Ovary (tissue), 9 donors: Measurements from ENCODE around the gene GAPDHS. TPM values are rescaled to one million over a fixed set of nuclear protein-coding genes. Genes with fewer than 3 reads are reported as not detected.

Experiments used
- DNase-seq, 5 donors: peaks; one replicate each; pipeline ENCODE4 v3.0.0-alpha.2; 2019 to 2020
- H3K27ac ChIP-seq, 2 donors: fragments of 200-600 bp; one replicate each; pipeline versions ENCODE4 v1.5.1 to v1.8.0; 2019 to 2022
- H3K27me3 ChIP-seq: fragments of 200-600 bp; one replicate; pipeline ENCODE4 v1.8.0; 2022
- H3K36me3 ChIP-seq: fragments of 200-600 bp; sonication (generic); one replicate; pipeline ENCODE4 v1.5.1; 2019
- H3K4me1 ChIP-seq: one replicate; pipeline ENCODE4 v1.8.1; 2013; ENCODE audit warnings: mild to moderate bottlenecking, moderate library complexity; ENCODE audit not compliant: insufficient read depth
- H3K4me3 ChIP-seq: fragments of 200-600 bp; sonication (generic); one replicate; pipeline ENCODE4 v1.5.1; 2017
- H3K9me3 ChIP-seq, 2 donors: fragments of 200-600 bp in 1 of 2; sonication (generic) in 1 of 2; one replicate each; pipeline versions ENCODE4 v1.5.1 to v1.8.1; 2013 to 2019; ENCODE audit warnings: mild to moderate bottlenecking in 1 of 2, moderate library complexity in 1 of 2
- CTCF ChIP-seq, 3 donors: fragments of 450-650 bp in 2 of 3; fragments of 200-600 bp in 1 of 3; IDR thresholded peaks; one replicate each; pipeline versions ENCODE4 v1.5.1 to v1.8.0; 2016 to 2022; ENCODE audit warnings: antibody characterized with exemption in 3 of 3, mild to moderate bottlenecking in 1 of 3
- EP300 ChIP-seq: sonication (generic); formaldehyde crosslinking; IDR thresholded peaks from one replicate; pipeline ENCODE4 v1.6.1; 2017; ENCODE audit warnings: antibody characterized with exemption
- POLR2A ChIP-seq: fragments of 450-650 bp; IDR thresholded peaks from one replicate; pipeline ENCODE4 v1.6.1; 2017; ENCODE audit warnings: antibody characterized with exemption, mild to moderate bottlenecking, moderate library complexity
- WGBS, 3 donors: extraction: QIAGEN DNeasy Blood & Tissue Kit in 1 of 3; methylation state at CpG; one replicate each; pipeline versions ENCODE4 v1.1.5 to v1.1.7; 2013 to 2017; 5-methylcytosine and 5-hydroxymethylcytosine counted together
- intact Hi-C, 4 donors: fragments of 100-400 bp; cut with DNase I; formaldehyde crosslinking; loops; one replicate each; pipeline versions ENCODE4 v1.11.0 to v1.15.1; 2022 to 2023
- polyA plus RNA-seq, 2 donors: library from polyadenylated mRNA; stranded (reverse); fragments of 200-250 nt in 1 of 2; fragments of 350-450 nt in 1 of 2; fragmentation: Illumina TruSeq in 1 of 2; extraction: RNeasy Lipid Tissue Mini Kit (QIAGEN cat#74804) in 1 of 2; gene quantifications; one replicate each; pipeline ENCODE4 v1.2.3, GENCODE V29; 2013 to 2014
- total RNA-seq, 7 donors: library from RNA; depleted of rRNA in 2 of 7; stranded (reverse); fragments of >200 nt in 2 of 7; fragmentation: NEBNext Ultra II Directional in 3 of 7; extraction: Animal tissue kit (Norgen Biotek cat#: 25700) in 3 of 7; gene quantifications; one replicate each; pipeline versions ENCODE4 v1.1.0 to v1.2.4, GENCODE V29; 2016 to 2023
- donor health status: DM: no; HTN: no; CAD: no; lungs with moderate emphysema.
- donor health status: DM: no; HTN: no; CAD: no.
- donor health status: Bipolar disorder and iron deficiency.
- donor health status: DM: yes; HTN: yes; CAD: no.
- donor health status: DM: no; HTN: no; CAD: no.
- donor health status: DM: yes; HTN: yes; CAD: no.

Gene GAPDHS
- total and polyA plus RNA-seq, 9 donors: not detected

GRCh38 chr19:35488677-35489076, 44.6 kb upstream of the GAPDHS start:
- 87 to 92% (median 88%) methylated on average over 16 of the region's 16 CpGs for WGBS, 3 donors

GRCh38 chr19:35490364-35490763, 42.9 kb upstream of the GAPDHS start, which contains the start of gene KRTDAP:
KRTDAP (minus strand) TSS chr19:35490464; CDS start chr19:35490442, 22 bp downstream.
- Histone ChIP-seq H3K27me3 (no peaks in the 10 kb centered on the region), H3K4me3 (no peak within 1 kb of the TSS), H3K4me1 (peaks cover 1% of the 10 kb centered on the region), H3K36me3 (no peaks in the 10 kb centered on the region), H3K27ac (no peak within 1 kb of the TSS), H3K9me3 (no peaks in the 10 kb centered on the region)
- WGBS, 3 donors: 76 to 85% (median 81%) methylated on average over 9 of the region's 9 CpGs
- no peak for TF ChIP-seq CTCF (IDR thresholded peaks at IDR 0.05)
- TF ChIP-seq POLR2A: no peak
- TF ChIP-seq EP300: no peak
- intact Hi-C loops: loop anchor here in 3 of 4 donors (5.0 to 10.0 kb wide), 3 partner anchors 136 to 218 kb away; partner anchors contain the start of genes FFAR1 (in 1 of the 3) and FFAR3 (in 1 of the 3)
- no peak for DNase-seq

More at GRCh38 chr19:35488677-35489076, 44.6 kb upstream of the GAPDHS start:
- no peaks in the 10 kb centered on the region for H3K36me3 ChIP-seq
- intact Hi-C loops: no loop called here
- no peak for DNase-seq
- no peaks in the 10 kb centered on the region for H3K9me3 ChIP-seq
- no peak for TF ChIP-seq POLR2A
- no peak for TF ChIP-seq EP300
- no peak for TF ChIP-seq CTCF (IDR thresholded peaks at IDR 0.05)
- H3K4me1 ChIP-seq: peaks cover 3% of the 10 kb centered on the region
- no peak overlapping the region for H3K27ac ChIP-seq
- H3K4me3 ChIP-seq: no peak overlapping the region
- no peaks in the 10 kb centered on the region for H3K27me3 ChIP-seq

- intact Hi-C loops: loop anchor here in 3 of 4 donors (5.0 to 10.0 kb wide), 3 partner anchors 137 to 220 kb away; partner anchors contain the start of genes FFAR1 (in 1 of the 3) and FFAR3 (in 1 of the 3)
- Histone ChIP-seq H3K4me1 (no peaks in the 10 kb centered on the region), H3K27me3 (no peaks in the 10 kb centered on the region), H3K9me3 (no peaks in the 10 kb centered on the region), H3K4me3 (no peak overlapping the region), H3K27ac (no peak overlapping the region), H3K36me3 (no peaks in the 10 kb centered on the region)
- TF ChIP-seq POLR2A (no peak), EP300 (no peak), CTCF (IDR thresholded peaks at IDR 0.05) (no peak)
- DNase-seq: no peak
- WGBS, 3 donors: 88 to 92% (median 88%) methylated on average over 9 of the region's 9 CpGs
Measured at GRCh38 chr19:35491836-35492360, 41.4 kb upstream of the GAPDHS start.

- WGBS, 3 donors: 74 to 81% (median 74%) methylated on average over 9 of the region's 9 CpGs
Measured at GRCh38 chr19:35493971-35494370, 39.3 kb upstream of the GAPDHS start.

More at GRCh38 chr19:35493971-35494370, 39.3 kb upstream of the GAPDHS start:
- Histone ChIP-seq H3K27ac (no peak overlapping the region), H3K36me3 (no peaks in the 10 kb centered on the region), H3K4me3 (no peak overlapping the region), H3K9me3 (no peaks in the 10 kb centered on the region), H3K27me3 (no peaks in the 10 kb centered on the region), H3K4me1 (no peaks in the 10 kb centered on the region)
- intact Hi-C loops: loop anchor here in 3 of 4 donors (5.0 to 10.0 kb wide), 3 partner anchors 139 to 222 kb away; partner anchors contain the start of genes FFAR1 (in 1 of the 3) and FFAR3 (in 1 of the 3)
- TF ChIP-seq POLR2A: no peak
- no peak for TF ChIP-seq EP300
- no peak for TF ChIP-seq CTCF (IDR thresholded peaks at IDR 0.05)
- no peak for DNase-seq
